NT2/D1 (cell line): Measurements from ENCODE around the gene TGFBR1.
"Not testable (repeated sequence)": the region's sequence is repeated elsewhere in the genome, so short reads cannot be mapped to it uniquely, and the experiment has no call there.

ENCODE experiments used
- DNase-seq: peaks from one replicate; pipeline ENCODE4 v3.0.0-alpha.2; 2011; ENCODE audit warnings: low read depth, low spot score
- H3K27me3 ChIP-seq: 2 replicates; pipeline ENCODE4 v1.6.0; 2011; ENCODE audit warnings: mild to moderate bottlenecking; ENCODE audit not compliant: insufficient read length, insufficient read depth
- H3K36me3 ChIP-seq: 2 replicates; pipeline ENCODE4 v1.6.1; 2011; ENCODE audit warnings: mild to moderate bottlenecking, low read length, mixed read lengths; ENCODE audit not compliant: insufficient read depth, insufficient read length
- H3K4me1 ChIP-seq: 2 replicates; pipeline ENCODE4 v1.5.1; 2011; ENCODE audit not compliant: insufficient read depth, insufficient read length
- H3K4me3 ChIP-seq: 2 replicates; pipeline ENCODE4 v1.5.1; 2011; ENCODE audit warnings: low read depth; ENCODE audit not compliant: insufficient read length
- H3K9ac ChIP-seq: 2 replicates; pipeline ENCODE4 v1.6.0; 2011; ENCODE audit warnings: low read depth; ENCODE audit not compliant: insufficient read length
- H3K9me3 ChIP-seq: 2 replicates; pipeline ENCODE4 v1.5.1; 2011; ENCODE audit warnings: mild to moderate bottlenecking, low read length; ENCODE audit not compliant: insufficient read depth
- SUZ12 ChIP-seq: IDR thresholded peaks from 2 replicates; pipeline ENCODE4 v1.6.1; 2011; ENCODE audit not compliant: insufficient read length, insufficient read depth; ENCODE audit errors: extremely low read depth
- YY1 ChIP-seq: IDR thresholded peaks from 2 replicates; pipeline ENCODE4 v1.6.1; 2011; ENCODE audit not compliant: insufficient read length, insufficient read depth
- ZNF274 ChIP-seq: IDR thresholded peaks from 2 replicates; pipeline ENCODE4 v1.6.1; 2011; ENCODE audit warnings: mild to moderate bottlenecking, low read depth, low read length

TGFBR1 gene

DNA sequence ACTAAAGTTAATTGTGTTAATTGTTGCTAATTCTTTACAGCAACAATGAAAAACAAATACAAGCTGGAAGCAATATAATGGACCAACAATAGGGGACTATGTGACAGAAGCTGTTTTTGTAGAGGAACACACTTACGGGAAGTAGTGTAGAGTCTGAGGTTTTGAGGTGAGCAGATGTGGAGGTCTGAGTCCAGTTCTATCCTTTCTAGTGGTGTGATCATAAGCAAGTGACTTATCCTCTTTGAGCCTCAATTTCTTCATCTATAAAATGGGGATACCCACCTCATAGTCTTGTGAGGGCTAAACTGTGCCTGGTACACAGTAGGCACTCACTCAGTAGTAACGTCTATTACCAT is 88.5 kb downstream of the TGFBR1 start:
- Histone ChIP-seq H3K4me1 (no peaks in the 10 kb centered on the region), H3K36me3 (no peaks in the 10 kb centered on the region), H3K4me3 (no peak overlapping the region), H3K27me3 (no peaks in the 10 kb centered on the region), H3K9ac (no peak overlapping the region), H3K9me3 (no peaks in the 10 kb centered on the region; the same call in 1 of the 2 replicates)
- DNase-seq, result no peak
- no peak for TF ChIP-seq ZNF274
- TF ChIP-seq YY1, result no peak

DNA sequence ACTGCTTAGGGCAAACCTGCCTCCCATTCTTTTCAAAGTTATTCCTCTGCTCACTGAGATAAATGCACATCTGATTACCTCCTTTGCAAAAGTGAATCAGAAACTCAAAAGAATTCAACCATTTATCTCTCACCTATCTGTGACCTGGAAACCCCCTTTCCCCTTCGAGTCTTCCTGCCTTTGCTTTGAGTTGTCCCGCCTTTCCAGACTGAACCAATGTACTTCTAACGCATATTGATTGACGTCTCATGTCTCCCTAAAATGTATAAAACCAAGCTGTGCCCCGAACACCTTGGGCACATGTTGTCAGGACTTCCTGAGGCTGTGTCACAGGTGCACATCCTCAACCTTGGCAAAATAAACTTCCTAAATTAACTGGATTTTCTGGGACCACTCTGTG is 91.6 kb downstream of the TGFBR1 start:
- H3K4me1 ChIP-seq, H3K36me3 ChIP-seq, H3K27me3 ChIP-seq, H3K9ac ChIP-seq, DNase-seq, H3K4me3 ChIP-seq, H3K9me3 ChIP-seq: not testable (repeated sequence)

DNA sequence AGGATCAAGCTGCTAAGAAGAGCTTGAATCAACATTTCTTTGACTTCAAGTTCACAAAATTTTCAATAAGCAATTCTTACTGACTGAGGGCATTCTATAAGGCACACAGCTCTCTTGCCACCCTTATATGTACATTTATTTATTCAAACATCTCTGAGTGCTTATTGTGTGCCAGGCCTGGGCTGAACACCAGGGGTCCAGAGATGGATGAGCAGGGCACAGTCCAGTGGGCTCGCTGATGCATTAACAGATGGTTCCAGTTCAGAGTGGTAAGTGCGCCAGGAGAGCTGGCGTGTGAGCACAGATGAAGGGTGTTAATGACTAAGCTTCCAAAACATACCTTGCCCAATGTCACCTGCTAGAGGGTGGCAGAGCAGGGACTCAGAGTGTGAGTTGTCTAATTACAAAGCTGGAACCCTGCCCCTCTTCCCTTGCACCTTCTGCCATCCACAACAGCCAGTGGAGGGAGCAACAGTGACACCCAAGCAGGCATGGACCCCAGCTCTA is 92.3 kb downstream of the TGFBR1 start:
- Histone ChIP-seq H3K27me3 (no peaks in the 10 kb centered on the region), H3K9ac (no peak overlapping the region), H3K36me3 (no peaks in the 10 kb centered on the region), H3K4me1 (no peaks in the 10 kb centered on the region), H3K4me3 (no peak overlapping the region), H3K9me3 (no peaks in the 10 kb centered on the region; the same call in 1 of the 2 replicates)
- TF ChIP-seq YY1 (no peak), ZNF274 (no peak), SUZ12 (no peak)
- no peak for DNase-seq

DNA sequence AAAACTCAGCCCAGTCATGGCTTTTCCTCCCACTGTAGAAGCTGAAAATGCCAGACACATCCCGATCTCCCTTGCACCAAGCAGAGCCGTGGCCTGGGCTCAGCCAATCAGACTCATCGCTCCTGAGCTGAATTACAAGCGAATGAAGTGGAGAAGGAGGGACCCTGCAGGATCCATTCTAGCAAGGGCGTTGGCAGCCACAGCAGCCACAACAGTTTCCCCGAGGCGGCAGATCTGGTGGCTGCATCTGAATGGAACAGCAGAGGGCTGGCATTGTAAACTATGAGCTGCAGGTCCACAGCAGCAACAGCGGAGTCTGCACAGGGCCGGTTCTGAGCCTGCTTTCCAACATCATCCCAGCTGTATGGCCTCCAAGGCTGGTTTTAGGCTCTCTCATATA is 93.1 kb downstream of the TGFBR1 start:
- DNase-seq, result no peak
- no peak for TF ChIP-seq YY1
- Histone ChIP-seq H3K36me3 (no peaks in the 10 kb centered on the region), H3K27me3 (no peaks in the 10 kb centered on the region), H3K4me1 (no peaks in the 10 kb centered on the region), H3K9ac (no peak overlapping the region), H3K4me3 (no peak overlapping the region), H3K9me3 (no peaks in the 10 kb centered on the region; the same call in 1 of the 2 replicates)

DNA sequence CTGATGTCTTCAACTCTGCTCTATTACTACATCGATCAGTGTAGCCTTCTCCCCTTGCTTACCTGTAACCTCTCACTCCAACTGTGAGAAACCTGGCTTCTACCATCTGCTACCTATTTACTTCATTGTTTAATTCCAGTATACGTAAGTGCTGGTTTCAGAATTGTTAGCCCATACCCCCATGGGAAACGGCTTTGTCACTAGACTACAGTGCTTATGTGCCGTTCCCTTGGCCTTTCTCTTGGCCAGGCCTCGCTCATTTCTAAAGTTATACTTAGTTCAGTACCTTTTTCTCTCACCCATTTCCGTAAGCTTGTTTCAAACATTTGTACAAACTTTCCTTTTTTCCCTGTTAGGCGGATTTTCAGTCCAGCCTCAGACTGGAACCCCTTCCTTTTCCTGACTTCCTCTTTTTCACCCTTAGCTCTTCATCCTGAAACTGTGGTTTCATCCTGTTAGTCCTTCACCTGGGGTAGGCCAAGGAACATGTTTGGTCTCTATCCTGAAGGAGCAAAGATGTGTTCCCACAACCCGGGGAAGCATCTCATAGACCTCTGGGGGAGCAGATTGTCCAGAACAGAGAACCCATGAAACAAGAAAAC is 95.1 kb downstream of the TGFBR1 start:
- no peak for DNase-seq
- Histone ChIP-seq H3K4me1 (no peaks in the 10 kb centered on the region), H3K36me3 (no peaks in the 10 kb centered on the region), H3K9me3 (no peaks in the 10 kb centered on the region), H3K27me3 (no peaks in the 10 kb centered on the region), H3K4me3 (no peak overlapping the region), H3K9ac (no peak overlapping the region)
- TF ChIP-seq ZNF274, result no peak
- no peak for TF ChIP-seq YY1
- TF ChIP-seq SUZ12, result no peak

DNA sequence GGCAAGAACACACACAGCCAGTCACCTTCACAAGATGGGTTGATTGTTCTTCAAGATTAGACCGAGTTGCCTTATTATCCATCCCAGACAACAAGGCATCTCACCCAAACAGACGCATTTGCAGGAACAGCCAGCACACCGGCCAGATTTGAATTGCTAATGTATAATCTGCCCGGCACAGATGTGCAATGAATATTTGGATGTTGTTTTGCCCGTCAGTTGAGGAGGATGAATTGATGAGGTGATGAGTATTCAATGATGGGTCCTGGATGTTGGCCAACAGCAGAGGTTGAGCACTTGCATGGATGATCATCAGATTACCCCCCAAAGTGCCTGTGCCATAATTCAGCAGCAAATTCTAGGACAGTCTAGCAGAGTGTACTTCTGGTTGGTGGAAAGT is 96.7 kb downstream of the TGFBR1 start:
- Histone ChIP-seq H3K9me3 (no peaks in the 10 kb centered on the region), H3K9ac (no peak overlapping the region), H3K36me3 (no peaks in the 10 kb centered on the region), H3K27me3 (no peaks in the 10 kb centered on the region), H3K4me3 (no peak overlapping the region), H3K4me1 (no peaks in the 10 kb centered on the region)
- DNase-seq, result no peak
- TF ChIP-seq YY1, result no peak
- TF ChIP-seq SUZ12, result no peak
- TF ChIP-seq ZNF274, result no peak
